IMR-90 (cell line): ENCODE data around the gene ISOC1. TPM values are rescaled to one million over a fixed set of nuclear protein-coding genes. Genes with fewer than 3 reads are reported as not detected.

ENCODE experiments used
- ATAC-seq: fragments of 200-7000 bp; cut with Tn5 transposase; 2 replicates; pipeline ENCODE4 v1.9.1; 2020; ENCODE audit warnings: low read depth, mild to moderate bottlenecking, moderate library complexity
- BruUV-seq: library from RNA; stranded (reverse); fragments of 400-500 nt; replicated peaks from 2 replicates; lab custom pipeline; 2021; lab: Mats Ljungman, UMichigan
- CTCF ChIA-PET: fragments of 300-600 bp; formaldehyde crosslinking; extraction: SDS; loops from one replicate; lab custom pipeline; 2021; ENCODE audit warnings: antibody characterized with exemption; lab: Yijun Ruan, JAX
- POLR2A ChIA-PET: fragments of 300-600 bp; sonication (Branson Sonifier 250); formaldehyde crosslinking; loops from one replicate; lab custom pipeline; 2022; ENCODE audit warnings: antibody characterized with exemption; ENCODE audit not compliant: unreplicated experiment; lab: Charles Lee
- DNase-seq: peaks from one replicate; pipeline ENCODE4 v3.0.0; 2013
- H2AFZ ChIP-seq: replicated peaks from 2 replicates; pipeline ENCODE3; 2013; ENCODE audit warnings: low read length, mild to moderate bottlenecking; ENCODE audit not compliant: poor library complexity
- H2AK5ac ChIP-seq: 2 replicates; pipeline ENCODE4 v1.6.1; 2013; ENCODE audit warnings: low read depth, low read length, inconsistent platforms
- H2AK9ac ChIP-seq: replicated peaks from 2 replicates; pipeline ENCODE3; 2013; ENCODE audit warnings: mild to moderate bottlenecking, low read depth, low read length, moderate library complexity; ENCODE audit not compliant: poor library complexity
- H2BK120ac ChIP-seq: 2 replicates; pipeline ENCODE4 v1.6.1; 2013; ENCODE audit warnings: low read depth, low read length, inconsistent platforms
- H2BK15ac ChIP-seq: 3 replicates; pipeline ENCODE4 v1.6.1; 2013; ENCODE audit warnings: low read depth, low read length, inconsistent platforms
- H2BK20ac ChIP-seq: 2 replicates; pipeline ENCODE4 v1.6.1; 2013; ENCODE audit warnings: low read depth, mild to moderate bottlenecking, inconsistent platforms, low read length, moderate library complexity
- H2BK5ac ChIP-seq: 2 replicates; pipeline ENCODE4 v1.6.1; 2013; ENCODE audit warnings: mild to moderate bottlenecking, low read depth, low read length, inconsistent platforms; ENCODE audit not compliant: poor library complexity, severe bottlenecking
- H3K14ac ChIP-seq: replicated peaks from 2 replicates; pipeline ENCODE4 v1.6.1; 2013; ENCODE audit warnings: low read depth, low read length, inconsistent platforms
- H3K18ac ChIP-seq: 2 replicates; pipeline ENCODE4 v1.6.1; 2013; ENCODE audit warnings: low read depth, low read length, control low read depth
- H3K23ac ChIP-seq: 2 replicates; pipeline ENCODE4 v1.6.1; 2013; ENCODE audit warnings: low read depth, low read length, inconsistent platforms
- H3K27ac ChIP-seq: 2 replicates; pipeline ENCODE4 v1.5.1; 2013; ENCODE audit warnings: mild to moderate bottlenecking, control low read depth, low read length; ENCODE audit not compliant: insufficient read depth
- H3K27me3 ChIP-seq: 2 replicates; pipeline ENCODE4 v1.6.1; 2013; ENCODE audit warnings: low read length; ENCODE audit not compliant: control insufficient read depth, insufficient read depth
- H3K36me3 ChIP-seq: 2 replicates; pipeline ENCODE4 v1.6.1; 2013; ENCODE audit warnings: low read length, mixed read lengths; ENCODE audit not compliant: control insufficient read depth, insufficient read depth
- H3K4ac ChIP-seq: 2 replicates; pipeline ENCODE4 v1.6.1; 2013; ENCODE audit warnings: low read depth, low read length, inconsistent platforms
- H3K4me1 ChIP-seq: 2 replicates; pipeline ENCODE4 v1.6.1; 2013; ENCODE audit warnings: low read length, mixed read lengths; ENCODE audit not compliant: control insufficient read depth, insufficient read depth
- H3K4me2 ChIP-seq: 2 replicates; pipeline ENCODE4 v1.6.1; 2013; ENCODE audit warnings: low read depth, mild to moderate bottlenecking, control low read depth, low read length, moderate library complexity
- H3K4me3 ChIP-seq: 2 replicates; pipeline ENCODE4 v1.5.1; 2013; ENCODE audit warnings: low read depth, mild to moderate bottlenecking, control low read depth, low read length, moderate library complexity; ENCODE audit not compliant: insufficient read depth
- H3K56ac ChIP-seq: 2 replicates; pipeline ENCODE4 v1.6.1; 2013; ENCODE audit warnings: low read length, inconsistent platforms; ENCODE audit not compliant: insufficient read depth; ENCODE audit errors: extremely low read depth
- H3K79me1 ChIP-seq, 2 experiments: 2 replicates each; pipeline ENCODE4 v1.6.1; 2013; ENCODE audit warnings: low read length in 2 of 2, inconsistent platforms in 1 of 2, low read depth in 1 of 2
- H3K9ac ChIP-seq: 2 replicates; pipeline ENCODE4 v1.6.1; 2013; ENCODE audit warnings: low read depth, low read length, control low read depth
- H3K9me1 ChIP-seq: 2 replicates; pipeline ENCODE4 v1.6.1; 2013; ENCODE audit warnings: low read length, inconsistent platforms; ENCODE audit not compliant: insufficient read depth
- H3K9me3 ChIP-seq: 2 replicates; pipeline ENCODE4 v1.6.1; 2013; ENCODE audit warnings: low read length; ENCODE audit not compliant: control insufficient read depth, insufficient read depth
- H4K20me1 ChIP-seq: 2 replicates; pipeline ENCODE4 v1.6.1; 2013; ENCODE audit warnings: low read length, inconsistent platforms; ENCODE audit not compliant: insufficient read depth
- H4K5ac ChIP-seq: 2 replicates; pipeline ENCODE4 v1.6.1; 2013; ENCODE audit warnings: mild to moderate bottlenecking, low read depth, low read length, control low read depth
- H4K8ac ChIP-seq, 2 experiments: 2 replicates each; pipeline ENCODE4 v1.6.1; 2013; ENCODE audit warnings: low read depth in 2 of 2, low read length in 2 of 2, control low read depth in 1 of 2, inconsistent platforms in 1 of 2
- H4K91ac ChIP-seq: 2 replicates; pipeline ENCODE4 v1.6.1; 2013; ENCODE audit warnings: low read depth, low read length, inconsistent platforms; ENCODE audit not compliant: insufficient read depth
- BHLHE40 ChIP-seq: fragments of 150-350 bp; IDR thresholded peaks from 2 replicates; pipeline ENCODE4 v1.6.1; 2016; ENCODE audit warnings: mild to moderate bottlenecking, low read depth, low read length
- CEBPB ChIP-seq: IDR thresholded peaks from 2 replicates; pipeline ENCODE4 v1.6.1; 2012; ENCODE audit warnings: low read depth, low read length, improper control_type of control experiment
- CHD1 ChIP-seq: IDR thresholded peaks from 2 replicates; pipeline ENCODE4 v1.6.1; 2012; ENCODE audit warnings: low read depth, low read length, improper control_type of control experiment
- FOS ChIP-seq: fragments of 150-350 bp; IDR thresholded peaks from 2 replicates; pipeline ENCODE4 v1.6.1; 2016; ENCODE audit warnings: low read depth, low read length
- MAFK ChIP-seq: IDR thresholded peaks from 2 replicates; pipeline ENCODE4 v1.6.1; 2012; ENCODE audit warnings: low read depth, low read length, improper control_type of control experiment
- MAZ ChIP-seq: IDR thresholded peaks from 2 replicates; pipeline ENCODE4 v1.6.1; 2012; ENCODE audit warnings: low read depth, mild to moderate bottlenecking, low read length, improper control_type of control experiment, moderate library complexity, borderline replicate concordance
- MXI1 ChIP-seq: IDR thresholded peaks from 2 replicates; pipeline ENCODE4 v1.6.1; 2012; ENCODE audit warnings: low read depth, mild to moderate bottlenecking, low read length, moderate library complexity, borderline replicate concordance
- NFE2L2 ChIP-seq: fragments of 150-350 bp; IDR thresholded peaks from 2 replicates; pipeline ENCODE4 v1.6.1; 2016; ENCODE audit warnings: low read depth, mild to moderate bottlenecking, low read length
- POLR2A ChIP-seq: IDR thresholded peaks from 2 replicates; pipeline ENCODE4 v1.6.1; 2012; ENCODE audit warnings: mild to moderate bottlenecking, low read depth, low read length
- RAD21 ChIP-seq: IDR thresholded peaks from 2 replicates; pipeline ENCODE4 v1.6.1; 2012; ENCODE audit warnings: low read length, improper control_type of control experiment
- RCOR1 ChIP-seq: IDR thresholded peaks from 2 replicates; pipeline ENCODE4 v1.6.1; 2012; ENCODE audit warnings: mild to moderate bottlenecking, low read length, improper control_type of control experiment; ENCODE audit not compliant: insufficient replicate concordance
- RFX5 ChIP-seq: IDR thresholded peaks from 2 replicates; pipeline ENCODE4 v1.8.0; 2012; ENCODE audit warnings: low read depth, mild to moderate bottlenecking, low read length, moderate library complexity
- SMC3 ChIP-seq: fragments of 150-350 bp; IDR thresholded peaks from 2 replicates; pipeline ENCODE4 v1.6.1; 2016; ENCODE audit warnings: low read depth, mild to moderate bottlenecking, antibody characterized with exemption, low read length, moderate library complexity
- WGBS, 2 experiments: methylation state at CpG; one replicate each; pipeline versions ENCODE4 v1.1.5 to v1.1.7; 2013; ENCODE audit warnings: missing lambda C conversion rate in 2 of 2; ENCODE audit not compliant: insufficient read length in 1 of 2; ENCODE audit errors: extremely low coverage in 2 of 2; 5-methylcytosine and 5-hydroxymethylcytosine counted together
- dilution Hi-C: fragments of 300-500 bp; cut with HindIII; formaldehyde crosslinking; loops from one replicate; pipeline ENCODE4 v1.14.3; 2018; ENCODE audit warnings: low sequenced_read_pairs; ENCODE audit not compliant: unreplicated experiment
- in situ Hi-C: fragments of 300-500 bp; cut with MboI; formaldehyde crosslinking; loops from 3 replicates; pipeline ENCODE4 v1.14.3; 2019; ENCODE audit warnings: low sequenced_read_pairs, inconsistent platforms, mixed read lengths
- intact Hi-C: fragments of 100-400 bp; cut with micrococcal nuclease; formaldehyde crosslinking; loops from 2 replicates; pipeline ENCODE4 v1.10.0; 2022
- polyA plus RNA-seq, 3 experiments: library from polyadenylated mRNA; depleted of rRNA; stranded (reverse); fragments of >200 nt; gene quantifications; 2 replicates each; pipeline ENCODE4 v1.2.3, GENCODE V29; 2012; ENCODE audit warnings: low replicate concordance in 1 of 3
- total RNA-seq: library from RNA; depleted of rRNA; stranded (reverse); fragments of >200 nt; gene quantifications from 2 replicates; pipeline ENCODE4 v1.2.3, GENCODE V29; 2012
- TF ChIP-seq, protein P1 (sequence below): fragments of 150-350 bp; IDR thresholded peaks from 2 replicates; pipeline ENCODE4 v1.6.1; 2016; ENCODE audit warnings: low read depth, mild to moderate bottlenecking, low read length, moderate library complexity, borderline replicate concordance
- TF ChIP-seq, protein P2 (sequence below): fragments of 150-350 bp; IDR thresholded peaks from 2 replicates; pipeline ENCODE4 v1.6.1; 2017; ENCODE audit warnings: mild to moderate bottlenecking, antibody characterized with exemption, low read length, low read depth
- TF ChIP-seq, protein P3 (sequence below): conservative IDR thresholded peaks from 2 replicates; pipeline ENCODE4 v1.5.1; 2012; ENCODE audit warnings: mild to moderate bottlenecking, low read depth, low read length, improper control_type of control experiment

The ISOC1 gene
- total and polyA plus RNA-seq, 2 of the 4 experiments (the other 2 are of a cell fraction) = 10.8 to 11.6 TPM

DNA sequence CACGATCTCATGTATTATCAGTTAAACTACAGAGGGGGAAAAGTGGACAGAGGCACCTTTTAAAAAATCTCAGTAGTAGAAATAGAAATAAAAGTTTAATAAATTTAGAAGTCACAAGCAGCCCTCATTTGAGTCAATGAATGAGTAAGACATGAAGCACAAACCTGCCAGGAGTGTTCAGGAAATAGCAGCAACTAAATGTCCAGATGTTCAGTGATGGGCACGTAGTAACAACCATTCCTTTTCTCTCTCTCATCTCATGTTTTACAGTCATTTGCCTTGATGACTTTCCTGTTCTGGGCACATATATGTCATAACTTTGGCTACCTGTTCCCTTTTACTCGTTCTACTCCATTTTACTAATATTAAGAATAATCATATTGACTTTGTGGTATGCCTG, 17.7 kb downstream of the ISOC1 start:
- H2BK20ac ChIP-seq = no peak overlapping the region
- H3K79me1 ChIP-seq = no peaks in the 10 kb centered on the region
- no peak overlapping the region for H2BK15ac ChIP-seq
- no peak overlapping the region for H3K18ac ChIP-seq
- no peak overlapping the region for H3K23ac ChIP-seq
- TF ChIP-seq CHD1 (no peak), MAZ (no peak), SMC3 (no peak), MXI1 (no peak), RFX5 (no peak), BHLHE40 (no peak), POLR2A (no peak), NFE2L2 (no peak), RAD21 (no peak), CEBPB (no peak), RCOR1 (no peak), MAFK (no peak), FOS (no peak)
- TF ChIP-seq, protein P1, sequence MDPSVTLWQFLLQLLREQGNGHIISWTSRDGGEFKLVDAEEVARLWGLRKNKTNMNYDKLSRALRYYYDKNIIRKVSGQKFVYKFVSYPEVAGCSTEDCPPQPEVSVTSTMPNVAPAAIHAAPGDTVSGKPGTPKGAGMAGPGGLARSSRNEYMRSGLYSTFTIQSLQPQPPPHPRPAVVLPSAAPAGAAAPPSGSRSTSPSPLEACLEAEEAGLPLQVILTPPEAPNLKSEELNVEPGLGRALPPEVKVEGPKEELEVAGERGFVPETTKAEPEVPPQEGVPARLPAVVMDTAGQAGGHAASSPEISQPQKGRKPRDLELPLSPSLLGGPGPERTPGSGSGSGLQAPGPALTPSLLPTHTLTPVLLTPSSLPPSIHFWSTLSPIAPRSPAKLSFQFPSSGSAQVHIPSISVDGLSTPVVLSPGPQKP = no peak
- TF ChIP-seq, protein P2, sequence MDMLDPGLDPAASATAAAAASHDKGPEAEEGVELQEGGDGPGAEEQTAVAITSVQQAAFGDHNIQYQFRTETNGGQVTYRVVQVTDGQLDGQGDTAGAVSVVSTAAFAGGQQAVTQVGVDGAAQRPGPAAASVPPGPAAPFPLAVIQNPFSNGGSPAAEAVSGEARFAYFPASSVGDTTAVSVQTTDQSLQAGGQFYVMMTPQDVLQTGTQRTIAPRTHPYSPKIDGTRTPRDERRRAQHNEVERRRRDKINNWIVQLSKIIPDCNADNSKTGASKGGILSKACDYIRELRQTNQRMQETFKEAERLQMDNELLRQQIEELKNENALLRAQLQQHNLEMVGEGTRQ = no peak
- TF ChIP-seq, protein P3, sequence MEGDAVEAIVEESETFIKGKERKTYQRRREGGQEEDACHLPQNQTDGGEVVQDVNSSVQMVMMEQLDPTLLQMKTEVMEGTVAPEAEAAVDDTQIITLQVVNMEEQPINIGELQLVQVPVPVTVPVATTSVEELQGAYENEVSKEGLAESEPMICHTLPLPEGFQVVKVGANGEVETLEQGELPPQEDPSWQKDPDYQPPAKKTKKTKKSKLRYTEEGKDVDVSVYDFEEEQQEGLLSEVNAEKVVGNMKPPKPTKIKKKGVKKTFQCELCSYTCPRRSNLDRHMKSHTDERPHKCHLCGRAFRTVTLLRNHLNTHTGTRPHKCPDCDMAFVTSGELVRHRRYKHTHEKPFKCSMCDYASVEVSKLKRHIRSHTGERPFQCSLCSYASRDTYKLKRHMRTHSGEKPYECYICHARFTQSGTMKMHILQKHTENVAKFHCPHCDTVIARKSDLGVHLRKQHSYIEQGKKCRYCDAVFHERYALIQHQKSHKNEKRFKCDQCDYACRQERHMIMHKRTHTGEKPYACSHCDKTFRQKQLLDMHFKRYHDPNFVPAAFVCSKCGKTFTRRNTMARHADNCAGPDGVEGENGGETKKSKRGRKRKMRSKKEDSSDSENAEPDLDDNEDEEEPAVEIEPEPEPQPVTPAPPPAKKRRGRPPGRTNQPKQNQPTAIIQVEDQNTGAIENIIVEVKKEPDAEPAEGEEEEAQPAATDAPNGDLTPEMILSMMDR = no peak
- peaks cover 1% of the 10 kb centered on the region; the same call in 1 of the 2 replicates for H3K36me3 ChIP-seq
- H4K5ac ChIP-seq = no peak overlapping the region
- no peak for ATAC-seq
- CTCF ChIA-PET = interaction anchor here (1.1 kb wide), 1 partner anchor 207 kb away, joined by 3 read pairs; no protein-coding TSS in a partner anchor
- no peaks in the 10 kb centered on the region for H3K9me3 ChIP-seq
- WGBS, 2 experiments = no CpG with 5 or more reads among the region's 3 CpGs
- no peaks in the 10 kb centered on the region for H4K20me1 ChIP-seq
- intact Hi-C loops = loop anchor here (5.0 kb wide), 1 partner anchor 655 kb away; no protein-coding TSS in a partner anchor
- H3K27me3 ChIP-seq = no peaks in the 10 kb centered on the region
- H3K4ac ChIP-seq = no peak overlapping the region
- no peak overlapping the region for H2BK5ac ChIP-seq
- in situ Hi-C loops = no loop called here
- H2AFZ ChIP-seq = no peak overlapping the region
- no peak overlapping the region for H4K91ac ChIP-seq
- no peaks in the 10 kb centered on the region; the same call in 1 of the 2 replicates for H3K9me1 ChIP-seq
- H3K27ac ChIP-seq = no peak overlapping the region
- no peak overlapping the region for H3K4me2 ChIP-seq
- H3K4me3 ChIP-seq = no peak overlapping the region
- no peak overlapping the region for H3K9ac ChIP-seq
- BruUV-seq = no TSS peak
- dilution Hi-C loops = no loop called here
- H4K8ac ChIP-seq = no peak overlapping the region
- peak; percentile 24 for DNase-seq
- H2AK5ac ChIP-seq = no peak overlapping the region
- POLR2A ChIA-PET = no interaction called here
- H3K56ac ChIP-seq = no peak overlapping the region
- no peaks in the 10 kb centered on the region for H3K4me1 ChIP-seq
- H2AK9ac ChIP-seq = no peak overlapping the region
- no peak overlapping the region for H2BK120ac ChIP-seq
- no peak overlapping the region for H3K14ac ChIP-seq
